GM18526 (cell line): ENCODE results near the gene SLC38A10.
A peak's percentile ranks its signal among the peaks of the same experiment; 100 is the strongest.

ENCODE experiments used
- POLR2A ChIP-seq: IDR thresholded peaks from 3 replicates; pipeline ENCODE4 v1.6.1; 2011; ENCODE audit not compliant: insufficient read length; ENCODE audit errors: extremely low read depth

SLC38A10 gene

DNA sequence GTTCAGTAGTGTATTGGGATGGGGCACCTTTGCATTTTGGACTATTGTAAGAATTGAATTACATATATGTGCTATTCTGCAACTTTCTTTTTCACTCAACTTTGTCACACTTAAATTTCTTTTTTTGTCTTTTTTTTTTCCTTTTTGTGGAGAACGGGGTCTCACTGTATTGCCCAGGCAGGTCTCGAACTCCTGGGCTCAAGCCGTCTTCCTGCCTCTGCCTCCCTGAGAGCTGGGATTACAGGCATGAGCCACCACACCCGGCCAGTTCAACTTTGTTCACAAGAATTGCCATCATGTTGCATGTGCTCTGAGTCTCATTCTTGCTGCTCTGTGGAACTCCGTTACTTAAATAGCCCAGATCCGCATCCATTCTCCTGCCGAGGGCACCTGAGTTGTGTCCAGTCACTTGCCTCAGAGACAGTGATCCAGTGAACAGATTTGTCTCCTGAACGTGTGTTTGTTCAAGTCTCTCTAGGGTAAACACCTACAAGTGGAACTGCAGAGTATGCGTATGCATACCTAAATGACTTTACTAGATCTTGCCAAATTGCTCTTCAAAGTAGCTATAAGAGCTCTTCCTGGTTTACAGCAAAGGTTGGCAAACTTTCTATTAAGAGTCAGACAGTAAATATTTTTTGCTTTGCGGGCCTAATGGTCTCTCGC lies 3.4 kb upstream of the SLC38A10 start:
- TF ChIP-seq POLR2A, result no peak

DNA sequence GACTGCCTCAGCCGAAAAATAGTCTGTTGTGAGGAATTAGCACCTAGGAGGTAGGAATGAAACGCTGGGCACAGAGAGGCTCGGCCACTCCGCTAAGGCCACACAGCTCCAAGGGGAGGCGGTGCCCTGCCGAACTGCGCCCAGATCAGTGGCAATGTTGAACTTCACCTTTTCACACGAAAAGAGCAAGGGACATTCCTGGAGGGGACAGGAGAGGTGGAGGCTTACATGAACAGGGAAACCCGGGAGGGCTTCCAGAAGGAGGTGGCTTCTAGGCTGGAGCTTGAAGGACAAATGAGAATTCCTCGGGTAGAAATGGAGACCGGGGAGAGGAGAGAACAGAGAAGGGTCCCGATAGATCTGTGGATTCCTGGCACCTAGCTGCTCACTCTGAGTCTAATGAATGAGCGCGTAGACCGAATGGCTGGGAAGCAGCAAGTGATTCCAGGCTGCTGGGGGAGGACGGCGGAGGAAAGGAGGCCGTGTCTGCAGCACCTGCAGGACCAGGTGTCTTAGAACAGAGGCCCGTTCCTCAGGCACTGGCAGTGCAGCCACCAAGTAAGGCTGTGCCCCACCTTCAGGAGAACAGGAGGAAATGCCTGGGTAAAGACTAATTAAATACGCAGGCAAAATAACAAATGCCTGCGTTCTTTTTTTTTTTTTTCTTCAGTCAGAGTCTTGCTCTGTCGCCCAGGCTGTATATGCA lies 722 bp upstream of the SLC38A10 start:
- TF ChIP-seq POLR2A, result no peak

DNA sequence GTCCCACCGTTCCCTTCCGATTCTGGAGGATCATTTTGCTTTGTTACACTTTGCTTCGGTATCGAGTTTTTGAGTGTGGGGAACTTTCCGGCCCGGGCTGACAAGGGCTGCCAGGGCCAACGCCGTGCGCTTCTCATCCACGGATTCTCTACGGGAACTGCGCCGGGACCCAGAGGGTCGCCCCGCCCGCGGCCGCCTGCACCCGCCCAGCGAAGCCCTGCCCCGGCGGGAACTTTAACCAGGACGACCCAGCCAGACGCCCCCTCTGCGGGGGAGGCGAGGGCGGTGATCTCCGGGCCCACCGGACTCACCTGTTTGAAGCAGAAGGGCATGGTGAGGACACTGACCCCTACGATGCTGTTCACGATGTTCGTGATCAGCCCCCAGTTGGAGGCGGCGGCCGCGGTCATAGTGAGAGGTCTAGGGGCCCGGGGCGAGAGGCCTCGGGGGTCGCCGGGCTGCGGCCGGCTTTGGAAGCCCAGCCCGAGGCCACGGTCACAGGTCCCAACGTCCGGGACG lies 536 bp downstream of the SLC38A10 start:
- no peak for TF ChIP-seq POLR2A

DNA sequence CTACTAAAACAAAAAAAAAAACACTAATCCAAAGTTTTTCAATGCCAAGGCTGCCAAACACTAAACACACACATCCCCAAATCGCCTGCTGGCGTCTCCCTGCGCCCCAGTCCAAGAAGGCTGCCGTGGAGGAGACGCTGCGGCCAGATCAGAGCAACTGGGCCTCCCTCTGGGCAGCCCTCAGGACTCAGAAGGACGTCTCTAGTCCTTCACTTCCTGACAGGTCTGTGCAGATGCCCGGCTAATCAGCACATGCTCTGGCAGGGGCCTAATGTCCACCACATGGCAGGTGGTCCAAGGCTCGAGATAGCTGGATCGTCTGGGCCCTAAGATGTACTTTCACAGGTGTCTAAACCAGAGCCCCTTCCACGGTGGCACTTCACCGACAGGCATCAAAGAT lies 2.7 kb downstream of the SLC38A10 start:
- no peak for TF ChIP-seq POLR2A

DNA sequence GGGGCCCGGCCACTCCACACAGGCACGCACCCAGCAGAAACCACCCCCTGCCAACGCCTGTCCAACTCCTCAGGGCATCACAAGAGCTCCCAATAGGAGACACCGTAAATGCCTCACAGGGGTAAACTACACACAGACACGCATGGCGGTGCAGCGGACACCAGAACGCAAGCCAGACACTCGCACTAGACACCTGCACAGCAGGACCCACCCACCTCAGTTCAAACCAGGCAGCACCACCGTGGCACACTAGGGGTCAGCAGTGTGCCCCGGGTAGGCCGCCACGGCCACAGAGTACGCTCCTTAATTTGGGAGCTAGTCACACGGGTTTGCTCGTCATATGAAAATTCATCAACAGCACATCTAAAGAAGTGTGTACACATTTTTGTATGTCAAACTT lies 3.4 kb downstream of the SLC38A10 start:
- no peak for TF ChIP-seq POLR2A

DNA sequence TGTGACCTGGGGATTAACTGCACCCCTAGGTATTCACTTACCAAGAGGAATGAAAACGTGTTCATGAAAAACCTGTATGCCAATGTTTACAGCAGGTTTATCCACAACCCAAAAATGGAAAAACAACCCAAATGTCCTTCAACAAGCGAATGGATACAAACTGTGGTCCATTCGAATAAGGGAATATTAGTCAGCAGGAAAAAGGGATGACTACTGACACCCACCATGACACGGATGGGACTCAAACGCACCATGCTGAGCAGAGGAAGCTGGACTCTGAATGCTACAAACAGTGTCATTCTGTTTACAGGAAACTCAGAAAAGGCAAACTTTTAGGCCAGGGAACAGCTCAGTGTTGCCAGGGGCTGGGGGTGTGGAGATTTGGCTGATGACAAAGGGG lies 4.9 kb downstream of the SLC38A10 start:
- no peak for TF ChIP-seq POLR2A

DNA sequence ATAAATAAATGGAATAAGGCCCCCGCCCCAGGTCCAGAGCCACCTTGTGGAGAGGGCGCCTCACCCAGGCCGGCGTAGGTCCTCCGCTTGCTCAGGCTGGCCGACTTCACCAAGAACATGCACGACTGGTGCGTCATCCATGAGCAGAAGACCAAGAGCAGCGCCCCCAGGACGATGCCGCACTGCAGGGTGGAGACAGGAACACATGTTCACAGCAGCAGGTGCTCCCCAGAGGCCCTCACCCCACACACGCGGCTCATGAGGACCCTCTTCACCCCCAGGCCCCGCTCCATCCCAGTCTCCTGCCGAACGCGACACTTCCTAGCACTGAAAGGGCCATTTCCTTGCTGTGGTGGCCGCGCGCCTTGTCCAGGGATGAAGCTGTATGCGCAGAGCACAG lies 5.5 kb downstream of the SLC38A10 start:
- TF ChIP-seq POLR2A, result no peak

DNA sequence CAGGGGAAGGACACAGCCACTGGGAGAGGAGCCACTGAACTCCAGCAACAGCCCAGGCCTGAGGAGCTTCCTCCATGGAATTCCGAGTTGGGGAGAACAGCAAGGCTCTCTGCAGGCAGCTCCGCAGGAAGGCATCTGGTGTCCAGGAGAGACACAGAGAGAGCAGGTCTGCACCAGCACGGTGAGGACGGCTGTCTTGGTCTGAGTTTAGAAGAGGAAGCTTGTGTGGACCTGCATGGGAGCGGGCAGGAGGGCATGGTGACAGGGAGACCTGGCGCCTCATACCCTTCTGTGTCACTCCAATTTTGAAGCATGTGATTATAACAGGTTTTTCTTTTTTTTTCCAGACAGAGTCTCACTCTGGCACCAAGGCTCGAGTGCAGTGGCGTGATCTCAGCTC lies 6.4 kb downstream of the SLC38A10 start:
- TF ChIP-seq POLR2A, result no peak

DNA sequence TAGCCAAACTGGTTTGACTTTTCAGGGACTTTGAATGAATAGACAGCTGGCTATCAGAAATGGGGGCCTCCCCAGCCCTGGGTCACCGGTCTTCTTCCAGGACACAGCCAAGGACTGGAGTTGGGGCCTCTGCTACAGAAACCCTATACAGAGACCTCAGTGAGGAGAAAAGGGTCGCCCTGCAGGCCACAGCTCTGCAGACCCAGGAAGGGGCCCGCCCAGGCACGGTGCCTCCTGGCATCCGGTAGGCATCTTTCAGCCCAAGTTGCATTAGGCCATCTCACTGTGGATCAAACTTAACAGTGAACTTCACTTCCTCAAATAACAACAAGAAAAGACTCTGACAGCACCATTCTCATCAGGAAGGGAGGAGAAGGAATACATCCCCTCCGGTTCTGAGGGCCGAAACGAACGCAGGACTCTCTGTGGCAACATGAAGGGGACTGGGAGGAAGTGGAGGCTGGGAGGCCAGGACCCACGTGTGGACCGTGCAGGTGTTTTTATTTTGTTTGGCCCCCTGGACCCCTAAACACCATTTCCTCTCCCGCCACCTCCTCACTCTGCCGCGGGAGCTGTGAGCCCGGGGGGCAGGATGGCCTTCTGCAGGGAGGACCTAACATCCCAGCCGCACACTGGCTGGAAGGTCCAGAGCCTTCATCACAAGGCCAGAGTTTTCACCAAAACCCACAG lies 7.2 kb downstream of the SLC38A10 start:
- TF ChIP-seq POLR2A, result no peak

DNA sequence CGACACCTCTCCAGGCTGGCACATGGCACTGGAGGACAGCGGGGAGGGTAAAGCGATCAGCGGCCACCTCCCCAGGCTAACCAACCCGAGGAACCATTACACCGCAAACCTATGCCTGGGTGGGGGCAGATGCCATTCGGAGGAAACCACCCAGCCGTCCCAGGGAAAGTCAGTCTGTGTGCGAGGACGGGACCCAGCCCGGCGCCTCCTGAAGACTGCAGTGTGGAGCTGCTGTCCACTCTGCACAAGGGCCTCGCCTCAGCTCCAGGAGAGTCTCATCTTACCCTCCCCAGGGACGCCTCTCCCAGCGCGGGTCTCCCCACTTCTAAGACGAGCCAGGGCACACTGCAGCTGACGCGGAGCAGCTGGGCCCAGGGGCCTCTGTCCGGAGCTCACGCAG lies 8.0 kb downstream of the SLC38A10 start:
- TF ChIP-seq POLR2A, result no peak

DNA sequence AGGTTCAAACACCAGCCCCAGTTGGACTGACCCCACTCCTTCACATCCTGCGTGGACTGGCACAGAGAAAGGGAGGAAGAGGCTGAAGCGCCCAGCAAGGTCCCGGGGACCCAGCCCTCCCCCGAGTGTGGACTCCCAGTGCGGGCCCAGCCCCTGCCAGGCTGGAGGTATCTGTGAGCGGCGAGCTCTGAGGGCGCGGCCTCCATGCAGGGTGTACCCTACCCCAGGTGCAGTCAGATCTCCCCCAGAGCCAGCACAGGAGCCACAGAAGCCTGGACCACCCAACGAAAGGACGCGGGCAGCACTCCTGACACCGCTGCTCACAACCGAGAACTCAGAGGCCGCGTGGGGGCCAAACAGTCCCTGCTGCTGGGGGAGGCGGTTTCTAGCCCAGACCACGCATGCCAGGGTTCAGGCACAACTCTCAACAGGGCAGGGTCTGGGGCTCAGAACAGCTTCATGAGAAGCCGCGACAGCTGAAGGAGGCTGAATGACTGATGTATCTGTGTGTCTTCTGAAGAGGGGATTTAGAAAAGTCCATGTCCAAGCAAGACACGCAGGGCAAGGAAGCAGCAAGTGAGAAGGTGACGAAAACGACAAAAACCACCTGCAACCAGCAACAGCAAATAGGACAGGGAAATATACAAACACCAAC lies 8.5 kb downstream of the SLC38A10 start:
- TF ChIP-seq POLR2A, result no peak

DNA sequence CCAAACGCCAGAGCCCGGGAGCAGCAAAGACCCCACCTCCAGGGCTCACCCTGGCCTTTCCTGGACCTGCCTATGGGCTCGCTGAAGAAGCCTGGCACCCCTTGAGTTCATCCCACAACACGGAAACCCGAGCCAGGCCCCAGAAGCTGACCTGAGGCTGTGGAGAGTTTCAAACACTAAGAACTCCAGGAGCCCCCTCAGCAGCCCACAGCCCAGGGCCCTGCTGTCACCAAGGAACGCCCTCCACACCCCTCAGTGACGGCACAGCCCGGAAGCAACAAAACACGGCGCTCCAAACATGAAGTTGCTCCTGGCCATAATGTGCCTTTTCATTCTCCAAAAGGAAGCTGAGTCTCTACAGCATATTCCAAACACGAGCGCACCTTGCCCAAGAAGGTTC lies 9.2 kb downstream of the SLC38A10 start:
- no peak for TF ChIP-seq POLR2A

DNA sequence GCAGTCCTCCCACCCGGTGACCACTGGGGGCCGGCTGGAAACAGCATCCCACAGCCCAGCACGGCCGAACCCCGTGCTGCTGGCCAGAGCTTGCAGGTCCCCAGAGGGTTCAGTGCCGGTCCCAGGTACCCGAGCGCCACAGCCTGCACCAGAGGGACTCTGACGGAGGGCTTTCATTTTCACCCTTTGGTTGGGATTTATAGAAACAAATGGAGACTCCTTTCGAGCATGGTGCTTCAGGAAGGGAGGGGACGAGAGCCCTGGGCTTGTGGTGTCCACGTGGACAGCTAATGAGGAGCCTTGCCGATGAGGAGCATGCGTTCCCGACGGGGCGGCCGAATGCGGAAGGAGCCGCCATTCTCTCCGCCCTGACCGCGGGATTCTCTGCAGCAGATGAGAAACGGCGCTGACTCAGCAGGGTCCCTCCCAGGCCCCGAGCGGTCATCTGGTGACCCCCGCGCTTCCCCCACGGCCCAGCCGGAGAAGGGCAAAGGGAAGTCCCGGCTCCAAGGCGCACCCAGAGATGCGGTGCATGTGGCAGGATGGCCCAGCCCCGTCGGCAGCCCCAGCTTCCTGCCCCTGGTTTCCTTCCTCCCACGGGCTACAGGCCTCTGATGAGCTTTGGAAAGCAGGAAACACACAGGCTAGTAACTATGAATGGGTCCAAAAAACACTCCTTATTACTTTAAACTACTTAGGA lies 9.8 kb downstream of the SLC38A10 start:
- TF ChIP-seq POLR2A, result peak; percentile 43

DNA sequence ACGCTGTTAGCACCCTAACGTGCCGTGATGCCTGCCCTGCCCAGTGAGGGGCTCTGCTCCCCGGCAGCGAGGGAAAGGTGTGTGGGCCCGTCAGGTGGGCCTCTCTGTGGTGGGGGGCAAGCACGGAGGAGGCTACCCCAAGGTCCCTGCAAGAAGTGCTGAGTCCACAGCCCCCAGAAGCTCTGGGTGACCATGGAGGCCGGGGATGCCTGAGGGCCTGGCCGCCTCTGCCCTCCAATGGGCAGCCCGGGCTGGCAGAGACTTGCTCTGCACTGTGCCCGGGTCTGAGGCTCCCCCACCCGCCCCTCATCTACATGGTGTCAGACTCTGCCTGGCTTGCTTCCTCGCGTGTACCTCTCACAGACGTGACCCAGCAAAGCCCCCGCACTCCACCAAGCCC lies 12.2 kb downstream of the SLC38A10 start:
- TF ChIP-seq POLR2A, result no peak

DNA sequence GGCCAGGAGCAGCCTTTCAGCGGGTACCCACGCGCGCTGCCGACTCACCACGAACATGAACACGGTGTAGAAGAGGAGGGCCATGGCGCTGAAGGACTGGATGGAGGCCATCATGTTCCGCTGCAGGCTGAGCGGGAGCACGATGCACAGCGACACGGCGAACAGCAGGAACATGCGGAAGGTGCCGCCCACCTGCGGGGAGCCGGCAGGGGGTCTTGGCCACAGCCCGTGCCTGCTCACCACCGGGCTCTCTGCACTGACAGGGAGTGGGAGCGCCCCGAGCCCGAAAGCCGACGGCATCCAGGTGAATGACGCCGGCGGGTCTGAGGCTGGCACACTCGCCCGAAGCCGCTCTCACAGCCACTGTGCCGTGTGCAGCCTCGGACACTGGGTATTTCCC lies 13.0 kb downstream of the SLC38A10 start:
- no peak for TF ChIP-seq POLR2A
